ENCODE results near the gene KRTAP12-3.
"Not testable (repeated sequence)": the region's sequence is repeated elsewhere in the genome, so short reads cannot be mapped to it uniquely, and the experiment has no call there.

DNA sequence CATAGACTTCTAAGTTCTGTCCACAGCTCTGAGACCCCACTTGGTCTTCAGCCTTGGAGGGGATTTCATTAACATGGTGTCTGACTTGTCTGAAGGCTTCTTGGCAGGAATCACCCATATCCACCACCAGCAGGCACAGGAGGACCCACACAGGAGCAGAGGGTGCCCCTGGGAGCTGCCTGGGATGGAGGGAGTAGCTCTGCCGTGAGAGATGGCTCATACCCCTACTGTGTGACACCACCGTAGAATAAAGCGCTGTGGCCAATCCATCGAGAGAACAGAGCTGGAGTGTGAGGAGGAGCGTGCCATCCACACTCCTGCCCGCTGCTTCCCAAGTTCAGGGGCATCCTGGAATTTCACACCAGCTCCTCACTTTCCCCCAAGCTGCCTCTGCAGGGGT lies 27.3 kb downstream of the KRTAP12-3 start:
- TF ChIP-seq EZH2 (IDR thresholded peaks at IDR 0.05); POLR2AphosphoS5 (IDR thresholded peaks at IDR 0.05; ENCODE audit: borderline replicate concordance, low read depth, low read length): not testable (repeated sequence)

Measured in SK-N-MC (cell line).